Memory B cell (primary cell): ENCODE results near the gene PRPS1.
"Not testable (repeated sequence)": the region's sequence is repeated elsewhere in the genome, so short reads cannot be mapped to it uniquely, and the experiment has no call there.

Experiments
- ATAC-seq: fragments of 150-1000 bp; cut with Tn5 transposase; 2 replicates; pipeline ENCODE4 v1.10.0; 2021; ENCODE audit warnings: low read depth, mild to moderate bottlenecking, moderate library complexity
- DNase-seq, 2 donors: peaks; one replicate each; pipeline ENCODE4 v3.0.0; 2022; ENCODE audit warnings: low spot score in 2 of 2
- H3K27ac Mint-ChIP-seq: one replicate; pipeline ENCODE4 v1.8.0; 2022; ENCODE audit warnings: mild to moderate bottlenecking, moderate library complexity, mixed read lengths
- H3K27me3 Mint-ChIP-seq: one replicate; pipeline ENCODE4 v1.8.0; 2022; ENCODE audit warnings: mixed read lengths
- H3K36me3 Mint-ChIP-seq: one replicate; pipeline ENCODE4 v1.8.0; 2022; ENCODE audit warnings: mild to moderate bottlenecking, mixed read lengths
- H3K4me1 Mint-ChIP-seq: one replicate; pipeline ENCODE4 v1.8.0; 2022; ENCODE audit warnings: mixed read lengths
- H3K4me3 Mint-ChIP-seq: one replicate; pipeline ENCODE4 v1.8.0; 2022; ENCODE audit warnings: mild to moderate bottlenecking, moderate library complexity, mixed read lengths
- H3K9me3 Mint-ChIP-seq: one replicate; pipeline ENCODE4 v1.8.0; 2022; ENCODE audit warnings: mixed read lengths

The PRPS1 gene

DNA sequence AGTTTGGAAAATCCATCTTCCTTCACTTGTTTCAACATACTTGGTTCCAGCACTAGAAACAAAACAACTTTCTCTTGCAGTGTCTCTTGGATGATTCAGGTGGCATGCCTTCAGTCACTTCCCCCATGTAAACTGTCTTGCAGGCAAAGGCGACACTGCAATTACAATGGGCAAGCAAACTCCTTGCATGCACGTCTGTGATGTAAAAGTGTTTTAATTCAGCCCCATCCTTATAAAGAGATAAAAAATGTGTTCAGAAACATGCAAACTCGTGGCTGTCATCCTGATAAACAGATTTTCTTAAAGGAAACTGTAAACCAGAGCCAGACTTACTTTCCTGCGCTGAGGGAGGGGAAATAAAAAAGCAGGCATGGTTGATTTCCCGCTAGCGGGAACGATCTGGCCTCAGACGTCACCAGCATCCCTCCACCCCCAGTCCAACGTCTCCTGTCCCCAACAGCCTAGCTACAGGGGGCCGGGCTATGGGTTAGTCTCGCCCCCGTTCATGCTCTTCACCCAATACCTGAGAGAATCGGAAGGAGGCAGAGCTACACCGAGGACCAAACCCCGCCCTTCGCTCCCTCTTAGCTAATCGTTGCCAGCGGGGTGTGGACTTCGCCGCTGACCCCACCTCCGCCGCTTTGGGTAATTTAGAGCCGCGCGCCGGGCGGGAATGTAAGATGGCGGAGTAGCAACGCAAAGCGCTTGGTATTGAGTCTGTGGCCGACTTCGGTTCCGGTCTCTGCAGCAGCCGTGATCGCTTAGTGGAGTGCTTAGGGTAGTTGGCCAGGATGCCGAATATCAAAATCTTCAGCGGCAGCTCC lies at the start of gene PRPS1:
Gene PRPS1 (plus strand): TSS at position 673 of the 824 bp plus-strand sequence. CDS start 119 bp downstream, at position 792.
- no peaks in the 10 kb centered on the region for H3K36me3 Mint-ChIP-seq
- peak within 1 kb of the TSS; percentile 86 for H3K27ac Mint-ChIP-seq
- H3K9me3 Mint-ChIP-seq = no peaks in the 10 kb centered on the region
- peak within 1 kb of the TSS; percentile 93 for H3K4me3 Mint-ChIP-seq
- ATAC-seq = peak; percentile 93
- H3K4me1 Mint-ChIP-seq = peaks cover 17% of the 10 kb centered on the region
- no peaks in the 10 kb centered on the region for H3K27me3 Mint-ChIP-seq
- peak; percentile 68 to 80 for DNase-seq

DNA sequence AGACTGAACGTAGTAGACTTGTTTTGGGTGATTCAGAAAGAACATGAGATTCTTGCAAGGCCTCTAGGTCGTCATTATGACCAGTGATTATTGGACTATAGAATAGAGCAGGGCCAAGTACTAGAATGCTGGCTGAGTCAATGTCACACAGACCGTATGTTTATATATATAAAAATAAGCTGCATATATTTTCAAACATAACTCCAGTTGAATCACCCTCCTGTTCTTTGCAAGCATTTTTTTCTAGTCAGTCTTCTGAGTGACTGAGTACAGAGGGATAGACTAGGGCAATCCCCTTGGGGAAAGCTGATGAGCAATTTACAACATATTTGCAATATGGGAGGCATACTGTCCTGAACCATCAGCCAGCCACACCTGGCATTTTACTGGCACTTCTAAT lies 48.4 kb upstream of the PRPS1 start:
- Mint-ChIP-seq H3K4me3 (no peak overlapping the region), H3K4me1 (no peaks in the 10 kb centered on the region), H3K27ac (no peak overlapping the region), H3K27me3 (no peaks in the 10 kb centered on the region), H3K36me3 (no peaks in the 10 kb centered on the region), H3K9me3 (no peaks in the 10 kb centered on the region)
- DNase-seq (no peak), ATAC-seq (no peak)

DNA sequence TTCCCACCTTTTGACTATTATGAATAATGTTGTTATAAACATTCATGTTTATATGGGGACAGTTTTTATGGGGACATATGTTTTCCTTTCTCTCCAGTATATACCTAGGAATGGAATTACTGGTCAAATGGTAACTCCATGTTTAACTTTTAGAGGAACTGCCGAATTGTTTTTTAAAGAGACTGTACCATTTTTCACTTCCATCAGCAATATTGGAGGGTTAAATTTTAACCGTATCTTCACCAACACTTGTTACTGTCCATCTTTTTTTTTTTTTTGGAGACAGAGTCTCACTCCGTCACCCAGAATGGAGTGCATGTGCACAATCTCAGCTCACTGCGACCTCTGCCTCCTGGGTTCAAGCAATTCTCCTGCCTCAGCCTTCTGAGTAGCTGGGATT lies 46.4 kb upstream of the PRPS1 start:
- ATAC-seq = no peak

DNA sequence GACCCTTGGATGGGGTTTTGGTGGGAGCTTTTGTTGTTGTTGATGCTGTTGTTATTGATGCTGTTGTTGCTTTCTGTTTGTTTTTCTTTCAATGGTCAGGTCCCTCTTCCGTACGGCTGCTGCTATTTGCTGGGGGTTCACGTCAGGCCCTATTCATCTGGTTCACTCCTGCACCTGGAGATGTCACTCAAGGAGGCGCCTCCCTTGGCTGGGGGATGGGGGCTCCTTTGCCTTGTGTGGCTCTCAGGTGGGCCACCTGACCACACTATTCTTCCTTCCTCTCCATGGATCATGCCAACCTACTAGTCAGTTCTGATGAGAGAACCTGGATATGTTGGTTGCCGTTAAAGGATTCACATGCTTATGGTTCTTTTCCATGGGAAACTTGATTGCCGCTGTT lies 39.1 kb upstream of the PRPS1 start:
- H3K36me3 Mint-ChIP-seq = no peaks in the 10 kb centered on the region
- no peak overlapping the region for H3K27ac Mint-ChIP-seq
- H3K9me3 Mint-ChIP-seq = peaks cover 1% of the 10 kb centered on the region
- H3K27me3 Mint-ChIP-seq = peaks cover 2% of the 10 kb centered on the region
- ATAC-seq = no peak
- H3K4me3 Mint-ChIP-seq = no peak overlapping the region
- no peaks in the 10 kb centered on the region for H3K4me1 Mint-ChIP-seq
- no peak for DNase-seq

More for the DNA sequence above, 46.4 kb upstream of the PRPS1 start:
- Mint-ChIP-seq H3K36me3 (no peaks in the 10 kb centered on the region), H3K27me3 (no peaks in the 10 kb centered on the region), H3K4me3 (no peak overlapping the region), H3K27ac (no peak overlapping the region), H3K9me3 (peaks cover 1% of the 10 kb centered on the region), H3K4me1 (no peaks in the 10 kb centered on the region)
- no peak for DNase-seq

DNA sequence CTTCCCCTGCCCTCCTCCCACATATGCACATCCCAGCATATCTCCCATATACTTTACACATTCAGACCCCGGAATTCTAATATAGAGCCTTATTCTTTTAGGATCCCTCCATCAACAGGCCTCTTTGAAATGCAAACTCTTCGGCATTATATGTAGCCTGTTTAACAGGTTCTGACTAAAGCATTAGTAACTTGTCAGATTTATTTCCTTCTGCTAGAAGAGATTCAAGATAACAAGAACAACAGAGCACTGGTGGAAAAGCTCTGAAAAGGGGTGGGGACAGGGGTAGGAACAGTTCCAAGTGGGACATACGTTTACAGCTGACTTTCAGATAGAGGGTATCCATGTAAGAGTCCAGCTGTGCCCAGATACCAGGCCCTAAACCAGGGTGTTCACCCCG lies 31.7 kb upstream of the PRPS1 start:
- H3K36me3 Mint-ChIP-seq = no peaks in the 10 kb centered on the region

DNA sequence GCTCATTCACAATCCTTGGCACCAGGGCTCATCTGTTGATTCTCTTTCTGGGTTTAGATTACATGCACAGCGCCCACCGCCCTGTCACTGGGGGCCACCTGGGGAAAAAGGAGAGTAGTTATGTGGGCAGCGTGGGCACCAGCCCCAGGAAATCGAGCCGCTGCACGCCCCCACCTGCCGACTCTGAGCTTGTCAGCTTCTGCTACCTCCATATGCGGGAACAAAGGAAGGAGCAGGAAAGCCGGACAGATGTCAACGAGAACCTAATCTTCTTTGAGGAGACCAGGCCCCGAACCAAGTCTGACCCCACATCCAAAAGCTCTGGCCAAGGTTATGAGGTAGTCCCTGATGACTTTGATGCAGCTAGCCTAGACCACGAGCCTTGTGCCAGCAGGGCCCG lies 31.0 kb upstream of the PRPS1 start:
- Mint-ChIP-seq H3K27ac (no peak overlapping the region), H3K27me3 (peaks cover 3% of the 10 kb centered on the region), H3K4me3 (no peak overlapping the region), H3K36me3 (no peaks in the 10 kb centered on the region), H3K4me1 (no peaks in the 10 kb centered on the region), H3K9me3 (no peaks in the 10 kb centered on the region)
- DNase-seq (no peak), ATAC-seq (no peak)

More for the DNA sequence above, 31.7 kb upstream of the PRPS1 start:
- no peak for DNase-seq
- Mint-ChIP-seq H3K9me3 (no peaks in the 10 kb centered on the region), H3K4me1 (no peaks in the 10 kb centered on the region), H3K27me3 (peaks cover 3% of the 10 kb centered on the region), H3K4me3 (no peak overlapping the region), H3K27ac (no peak overlapping the region)
- ATAC-seq = no peak

DNA sequence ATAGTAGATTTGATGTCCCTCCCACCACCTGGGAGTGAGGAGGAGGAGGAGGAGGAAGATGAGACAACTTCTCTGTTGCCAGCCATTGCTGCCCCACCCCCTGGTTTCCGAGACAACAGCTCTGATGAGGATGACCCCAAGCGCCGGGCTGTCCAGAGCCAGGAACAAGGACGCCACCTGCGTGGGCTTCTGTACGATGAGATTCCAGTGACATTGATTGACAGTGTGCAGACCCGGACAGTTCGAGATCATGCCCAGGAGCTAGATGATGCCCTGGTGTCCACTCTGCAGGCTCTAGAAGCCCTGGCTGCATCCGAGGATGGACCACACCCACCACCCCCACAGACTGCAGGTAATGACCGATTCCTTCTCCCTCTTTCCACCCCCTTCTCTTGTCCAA lies 30.5 kb upstream of the PRPS1 start:
- H3K27me3 Mint-ChIP-seq = peaks cover 3% of the 10 kb centered on the region
- H3K27ac Mint-ChIP-seq = no peak overlapping the region
- DNase-seq = no peak
- no peak for ATAC-seq
- no peak overlapping the region for H3K4me3 Mint-ChIP-seq
- H3K9me3 Mint-ChIP-seq = no peaks in the 10 kb centered on the region
- no peaks in the 10 kb centered on the region for H3K36me3 Mint-ChIP-seq
- no peaks in the 10 kb centered on the region for H3K4me1 Mint-ChIP-seq

DNA sequence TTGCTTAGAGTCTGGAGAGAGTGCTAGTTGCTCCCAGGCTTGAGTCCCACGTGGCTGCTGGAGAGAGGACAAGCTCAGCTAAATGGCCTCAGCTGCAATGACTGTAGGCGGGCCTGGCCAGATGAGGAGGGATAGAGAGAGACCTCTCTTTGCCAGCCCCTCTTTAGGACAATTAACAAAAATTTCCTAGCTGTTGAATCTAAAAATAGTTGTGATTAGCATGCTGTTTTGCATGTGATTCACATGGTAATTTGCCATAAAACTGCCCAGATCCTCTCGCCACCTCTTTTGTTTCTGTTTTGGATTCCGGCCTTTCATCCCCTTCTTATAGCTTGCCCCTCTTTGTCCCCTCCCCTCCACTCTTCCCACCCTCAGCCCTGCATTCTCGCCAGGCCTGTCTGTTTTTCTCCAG lies 28.9 kb upstream of the PRPS1 start:
- no peak overlapping the region for H3K27ac Mint-ChIP-seq
- DNase-seq (no peak), ATAC-seq (no peak)
- H3K27me3 Mint-ChIP-seq = peaks cover 3% of the 10 kb centered on the region
- no peak overlapping the region for H3K4me3 Mint-ChIP-seq
- H3K9me3 Mint-ChIP-seq = no peaks in the 10 kb centered on the region
- H3K36me3 Mint-ChIP-seq = no peaks in the 10 kb centered on the region
- no peaks in the 10 kb centered on the region for H3K4me1 Mint-ChIP-seq

DNA sequence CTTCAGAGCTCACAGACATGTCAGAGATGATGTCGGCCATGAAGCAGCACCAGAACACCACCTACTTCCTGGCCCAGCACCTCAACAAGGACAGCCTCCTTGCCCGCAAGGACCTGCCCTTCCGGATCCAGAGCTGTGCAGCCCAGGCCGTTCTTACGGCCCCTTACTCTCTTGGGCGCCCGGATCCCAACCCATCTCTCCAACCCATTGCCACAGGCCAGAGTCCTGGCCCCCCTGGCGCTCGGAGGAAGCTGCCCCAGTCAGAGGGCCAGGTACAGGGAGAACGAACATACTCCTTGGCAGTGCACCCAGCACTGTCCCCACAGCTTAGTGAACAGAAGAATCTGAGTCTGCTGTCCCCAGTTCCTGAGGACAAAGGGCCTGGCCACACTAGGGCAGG lies 27.9 kb upstream of the PRPS1 start:
- DNase-seq (no peak), ATAC-seq (no peak)
- no peaks in the 10 kb centered on the region for H3K36me3 Mint-ChIP-seq
- H3K4me3 Mint-ChIP-seq = no peak overlapping the region
- peaks cover 3% of the 10 kb centered on the region for H3K27me3 Mint-ChIP-seq
- no peaks in the 10 kb centered on the region for H3K9me3 Mint-ChIP-seq
- H3K27ac Mint-ChIP-seq = no peak overlapping the region
- H3K4me1 Mint-ChIP-seq = no peaks in the 10 kb centered on the region

DNA sequence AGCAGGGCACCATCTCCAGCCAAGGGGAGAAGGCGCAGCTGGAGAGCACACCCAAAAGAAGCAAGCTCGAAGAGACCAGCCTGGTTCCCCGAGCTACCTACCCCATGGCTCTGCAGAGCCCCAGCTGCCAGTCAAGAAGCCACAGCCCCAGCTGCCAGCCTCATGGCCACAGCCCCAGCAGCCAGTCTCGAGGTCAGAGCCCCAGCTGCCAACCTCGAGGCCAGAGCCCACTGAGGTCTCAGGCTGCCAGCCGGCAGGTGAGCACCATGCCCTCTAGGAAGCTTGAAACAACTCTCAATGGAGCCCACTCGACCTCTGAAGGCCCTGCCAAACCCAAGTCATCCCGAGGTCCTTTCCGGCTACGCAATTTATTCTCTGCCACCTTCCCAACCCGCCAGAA lies 27.0 kb upstream of the PRPS1 start:
- Mint-ChIP-seq H3K36me3 (no peaks in the 10 kb centered on the region), H3K9me3 (no peaks in the 10 kb centered on the region), H3K4me3 (no peak overlapping the region), H3K27ac (no peak overlapping the region), H3K4me1 (no peaks in the 10 kb centered on the region), H3K27me3 (peaks cover 3% of the 10 kb centered on the region)
- ATAC-seq (no peak), DNase-seq (no peak)

DNA sequence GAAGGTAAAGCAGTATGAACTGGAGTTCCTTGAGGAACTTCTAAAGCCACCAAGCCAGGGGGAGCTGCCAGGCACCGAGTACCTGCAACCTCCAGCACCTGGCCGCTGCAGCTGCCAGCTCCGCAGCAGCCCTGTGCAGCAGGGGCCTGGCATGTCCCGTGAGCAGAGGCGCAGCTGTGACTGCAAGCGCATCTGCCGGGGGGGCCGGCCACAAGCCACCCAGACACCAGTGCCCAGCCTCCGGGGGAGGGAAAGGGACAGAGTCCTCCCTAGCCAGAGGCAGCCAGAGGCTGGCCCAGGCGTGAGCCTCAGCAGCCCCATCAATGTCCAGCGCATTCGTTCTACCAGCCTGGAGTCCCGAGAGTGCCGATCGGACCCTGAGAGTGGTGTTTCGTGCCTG lies 26.6 kb upstream of the PRPS1 start:
- H3K27ac Mint-ChIP-seq = no peak overlapping the region
- peaks cover 3% of the 10 kb centered on the region for H3K27me3 Mint-ChIP-seq
- no peak overlapping the region for H3K4me3 Mint-ChIP-seq
- DNase-seq = no peak
- no peak for ATAC-seq
- no peaks in the 10 kb centered on the region for H3K36me3 Mint-ChIP-seq
- H3K4me1 Mint-ChIP-seq = no peaks in the 10 kb centered on the region
- no peaks in the 10 kb centered on the region for H3K9me3 Mint-ChIP-seq

DNA sequence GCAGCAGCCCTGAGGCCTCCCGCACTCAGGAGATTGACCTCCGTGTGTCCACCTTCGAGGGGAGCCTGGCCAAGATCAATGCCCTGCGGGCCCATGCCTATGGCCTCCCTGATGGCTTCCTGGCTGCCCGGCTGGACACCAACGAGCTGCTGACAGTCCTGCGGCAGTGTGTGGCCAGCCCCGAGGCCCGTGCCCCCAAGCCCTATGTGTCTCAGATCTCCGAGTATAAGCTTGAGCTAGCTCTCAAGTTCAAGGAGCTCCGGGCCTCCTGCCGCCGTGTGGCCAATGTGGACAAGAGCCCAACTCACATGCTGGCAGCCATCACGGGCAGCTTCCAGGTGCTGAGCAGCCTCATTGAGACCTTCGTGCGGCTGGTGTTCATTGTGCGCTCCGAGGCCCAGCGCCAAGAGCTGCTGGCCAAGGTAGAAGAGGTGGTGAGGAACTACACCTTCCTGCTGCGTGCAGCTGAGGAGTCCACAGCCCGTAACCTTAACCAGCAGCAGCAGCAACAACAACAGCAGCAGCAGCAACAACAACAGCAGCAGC lies 25.5 kb upstream of the PRPS1 start:
- H3K36me3 Mint-ChIP-seq = no peaks in the 10 kb centered on the region
- no peaks in the 10 kb centered on the region for H3K9me3 Mint-ChIP-seq

DNA sequence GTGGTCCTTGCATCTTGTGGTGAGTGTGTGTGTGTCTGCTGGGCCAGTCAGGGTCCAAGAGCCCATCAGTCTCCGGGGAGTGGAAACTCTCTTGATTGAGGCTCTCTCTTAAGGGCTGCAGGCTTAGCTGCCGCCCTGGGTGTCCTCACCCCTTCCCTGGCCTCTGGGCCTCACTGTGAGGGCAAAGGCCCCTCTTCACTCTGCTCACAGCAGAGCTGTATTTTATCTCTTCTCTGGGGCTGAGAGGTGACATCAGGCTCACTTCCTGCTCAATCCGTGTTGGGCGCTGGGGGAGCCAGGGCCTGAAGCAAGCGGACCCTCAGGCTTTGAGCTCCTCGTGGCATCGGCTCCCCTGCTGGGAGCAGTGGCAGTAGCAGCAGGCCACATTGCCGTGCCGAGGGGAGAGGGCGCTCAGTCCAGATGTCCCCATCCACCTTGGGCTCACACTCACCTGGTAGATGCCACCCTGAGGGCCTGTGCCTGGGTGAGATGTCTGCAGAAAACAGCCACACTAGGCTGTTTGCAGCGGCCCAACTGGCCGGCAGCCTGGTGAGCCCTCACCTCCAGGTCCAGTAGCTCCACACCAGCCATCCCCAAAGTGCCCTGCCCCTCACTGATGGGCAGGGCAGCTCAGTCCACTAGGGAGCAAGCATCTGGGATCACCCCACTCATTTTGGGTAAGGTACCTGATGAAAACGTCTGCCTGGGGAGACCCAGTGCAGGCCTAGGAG lies 24.7 kb upstream of the PRPS1 start:
- no peak overlapping the region for H3K27ac Mint-ChIP-seq
- DNase-seq = no peak
- no peaks in the 10 kb centered on the region for H3K4me1 Mint-ChIP-seq
- H3K27me3 Mint-ChIP-seq = no peaks in the 10 kb centered on the region
- no peaks in the 10 kb centered on the region for H3K9me3 Mint-ChIP-seq
- no peaks in the 10 kb centered on the region for H3K36me3 Mint-ChIP-seq
- no peak overlapping the region for H3K4me3 Mint-ChIP-seq
- ATAC-seq = no peak

More for the DNA sequence above, 25.5 kb upstream of the PRPS1 start:
- Mint-ChIP-seq H3K27ac (no peak overlapping the region), H3K4me3 (no peak overlapping the region), H3K4me1 (no peaks in the 10 kb centered on the region), H3K27me3 (no peaks in the 10 kb centered on the region)
- ATAC-seq = no peak
- no peak for DNase-seq

DNA sequence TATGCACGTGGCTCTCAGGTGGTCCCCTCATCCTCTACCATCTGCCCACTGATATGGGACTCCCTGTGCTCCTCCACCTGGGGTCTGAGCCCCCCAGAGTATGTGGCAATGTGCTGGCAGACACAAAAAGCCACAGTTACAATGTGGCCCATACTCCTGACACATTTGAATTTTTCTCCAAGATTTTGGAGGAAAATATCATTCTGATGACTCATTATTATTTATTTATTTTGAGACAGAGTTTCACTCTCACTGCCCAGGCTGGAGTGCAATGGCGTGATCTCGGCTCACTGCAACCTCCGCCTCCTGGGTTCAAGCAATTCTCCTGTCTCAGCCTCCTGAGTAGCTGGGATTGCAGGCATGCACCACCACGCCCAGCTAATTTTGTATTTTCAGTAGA lies 19.2 kb upstream of the PRPS1 start:
- H3K27ac Mint-ChIP-seq, H3K27me3 Mint-ChIP-seq, H3K9me3 Mint-ChIP-seq, DNase-seq, H3K4me1 Mint-ChIP-seq, ATAC-seq, H3K36me3 Mint-ChIP-seq, H3K4me3 Mint-ChIP-seq: not testable (repeated sequence)
